Coronary artery (tissue), 2 donors: ENCODE results near the gene KRT40.

Experiments
- DNase-seq: peaks from one replicate; pipeline ENCODE4 v3.0.0-alpha.2; 2017; ENCODE audit warnings: low spot score
- H3K27ac ChIP-seq, 2 donors: fragments of 200-600 bp; sonication (generic); one replicate each; pipeline ENCODE4 v1.5.1; 2016 to 2019
- H3K4me3 ChIP-seq: fragments of 200-600 bp; sonication (generic); 2 replicates; pipeline ENCODE4 v1.5.1; 2016; ENCODE audit warnings: mild to moderate bottlenecking, moderate library complexity
- CTCF ChIP-seq: fragments of 200-600 bp; sonication (generic); IDR thresholded peaks from one replicate; pipeline ENCODE4 v1.5.1; 2019; ENCODE audit warnings: antibody characterized with exemption

The KRT40 gene

DNA sequence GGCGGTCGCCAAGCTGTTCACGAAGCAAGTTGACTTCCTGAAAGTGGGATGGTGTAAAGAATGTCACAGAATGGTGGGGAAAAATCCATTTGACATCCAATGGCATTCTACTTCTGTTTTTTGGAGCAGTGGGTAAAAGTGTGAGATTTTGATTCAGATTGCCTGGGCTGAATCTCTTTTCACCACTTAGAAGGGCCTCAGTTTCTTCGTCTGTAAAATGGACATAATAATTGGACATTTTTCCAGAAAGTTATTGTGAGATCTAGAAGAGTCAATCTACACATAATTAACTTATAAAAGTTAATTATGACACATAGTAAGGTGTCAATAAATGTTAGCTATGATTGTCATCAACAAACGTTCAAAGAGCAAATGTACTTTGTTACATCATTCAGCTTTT is 3.0 kb downstream of the KRT40 start:
- no peak for TF ChIP-seq CTCF
- no peak overlapping the region for H3K27ac ChIP-seq
- no peak for DNase-seq
- H3K4me3 ChIP-seq, result no peak overlapping the region

- no peak for DNase-seq
- no peak for TF ChIP-seq CTCF
Measured at GRCh38 chr17:40980596-40980995, 3.5 kb downstream of the KRT40 start.

DNA sequence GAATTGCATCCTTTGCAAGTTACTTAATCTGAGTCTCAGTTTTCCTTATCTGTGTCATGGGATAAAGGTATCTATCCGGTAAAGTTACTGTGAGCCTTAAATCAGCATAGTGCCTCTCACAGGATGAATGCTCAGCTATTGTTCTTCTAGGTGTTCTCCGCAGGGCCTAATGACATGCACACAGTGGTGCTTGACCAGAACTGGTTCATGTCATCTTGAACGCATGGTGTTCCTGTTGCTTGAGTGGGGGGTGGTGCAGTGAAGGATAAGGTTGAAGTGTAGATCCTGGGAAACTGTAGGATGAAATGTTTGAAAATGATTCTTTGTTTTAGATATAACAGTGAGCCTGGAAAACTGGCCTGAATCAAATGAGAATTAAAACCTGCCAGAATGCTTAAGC is 4.0 kb downstream of the KRT40 start:
- DNase-seq, result no peak
- TF ChIP-seq CTCF, result no peak
- Histone ChIP-seq H3K27ac (no peak overlapping the region), H3K4me3 (no peak overlapping the region)

More at GRCh38 chr17:40980596-40980995, 3.5 kb downstream of the KRT40 start:
- H3K4me3 ChIP-seq, result no peak overlapping the region
- H3K27ac ChIP-seq, result no peak overlapping the region

- TF ChIP-seq CTCF, result no peak
- no peak overlapping the region for H3K27ac ChIP-seq
- H3K4me3 ChIP-seq, result no peak overlapping the region
- DNase-seq, result no peak
Measured at GRCh38 chr17:40978575-40979151, 5.5 kb downstream of the KRT40 start.

DNA sequence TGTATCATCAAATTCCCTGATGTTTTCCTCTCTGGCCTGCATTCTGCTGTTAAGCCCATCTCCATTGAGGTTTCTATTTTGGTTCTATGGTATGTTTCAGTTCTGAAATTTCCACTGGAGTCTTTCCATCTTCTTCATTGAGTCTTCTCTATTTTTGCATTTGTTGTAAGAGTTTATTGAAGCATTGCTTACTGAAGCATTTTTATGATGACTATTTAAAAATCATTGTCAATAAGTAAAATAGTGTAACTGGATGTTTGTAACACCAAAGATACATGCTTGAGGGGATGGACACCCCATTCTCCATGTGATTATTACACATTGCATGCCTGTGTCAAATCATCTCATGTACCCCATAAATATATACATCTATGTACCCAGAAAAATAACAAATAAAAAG is 8.6 kb downstream of the KRT40 start:
- DNase-seq, result no peak
- Histone ChIP-seq H3K4me3 (no peak overlapping the region), H3K27ac (no peak overlapping the region)
- no peak for TF ChIP-seq CTCF

- H3K27ac ChIP-seq, result no peak overlapping the region
- no peak overlapping the region for H3K4me3 ChIP-seq
- no peak for TF ChIP-seq CTCF
- DNase-seq, result no peak
Measured at GRCh38 chr17:40974366-40974765, 9.8 kb downstream of the KRT40 start.

DNA sequence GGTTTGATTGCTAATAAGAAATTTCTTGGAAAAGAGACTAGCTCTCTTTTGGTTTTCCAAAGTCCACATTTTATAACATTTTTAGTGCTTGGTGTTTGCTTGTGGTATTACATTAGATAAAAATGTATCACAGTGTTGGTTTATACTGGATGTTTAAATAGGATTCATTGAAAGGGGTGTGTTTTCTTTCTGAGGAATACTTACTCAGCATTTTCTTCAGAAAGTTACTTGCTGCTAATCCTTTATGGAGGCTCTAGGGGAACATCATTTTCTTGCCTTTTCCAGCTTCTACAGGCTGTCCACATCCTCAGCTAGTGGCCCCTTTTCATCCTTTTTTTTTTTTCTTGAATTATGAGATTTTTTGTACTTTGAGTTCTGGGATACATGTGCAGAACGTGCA is 16.5 kb downstream of the KRT40 start:
- DNase-seq, result no peak
- no peak for TF ChIP-seq CTCF
- Histone ChIP-seq H3K4me3 (no peak overlapping the region), H3K27ac (no peak overlapping the region)
